MCF 10A (cell line): Measurements from ENCODE around the gene TNS3. TPM values are rescaled to one million over a fixed set of nuclear protein-coding genes. Genes with fewer than 3 reads are reported as not detected.

Experiments used
- BruUV-seq: library from RNA; stranded (reverse); fragments of 400-500 nt; replicated peaks from 2 replicates; lab custom pipeline; 2021; lab: Mats Ljungman, UMichigan
- CTCF ChIA-PET: fragments of 300-600 bp; sonication (Branson Sonifier 250); formaldehyde crosslinking; extraction: SDS; loops from one replicate; lab custom pipeline; 2021; ENCODE audit warnings: antibody characterized with exemption, inconsistent platforms; lab: Yijun Ruan, JAX
- POLR2A ChIA-PET: fragments of 300-600, 350-650 bp; sonication (Branson Sonifier 250); formaldehyde crosslinking; extraction: SDS; loops from one replicate; lab custom pipeline; 2020; ENCODE audit warnings: antibody characterized with exemption, inconsistent platforms; lab: Yijun Ruan, JAX
- DNase-seq: peaks from one replicate; pipeline ENCODE4 v3.0.0-alpha.2; 2018; ENCODE audit not compliant: unreplicated experiment
- H3K27ac Mint-ChIP-seq: one replicate; pipeline ENCODE4 v1.8.0; 2022; ENCODE audit warnings: mild to moderate bottlenecking, low read depth, mixed read lengths; ENCODE audit not compliant: unreplicated experiment
- H3K27me3 Mint-ChIP-seq: one replicate; pipeline ENCODE4 v1.8.0; 2022; ENCODE audit warnings: mixed read lengths; ENCODE audit not compliant: insufficient read depth, unreplicated experiment
- H3K36me3 Mint-ChIP-seq: one replicate; pipeline ENCODE4 v1.8.0; 2022; ENCODE audit warnings: mild to moderate bottlenecking, moderate library complexity, mixed read lengths; ENCODE audit not compliant: insufficient read depth, unreplicated experiment
- H3K4me1 Mint-ChIP-seq: one replicate; pipeline ENCODE4 v1.8.0; 2022; ENCODE audit warnings: mixed read lengths; ENCODE audit not compliant: insufficient read depth, unreplicated experiment
- H3K4me3 Mint-ChIP-seq: one replicate; pipeline ENCODE4 v1.8.0; 2022; ENCODE audit warnings: mild to moderate bottlenecking, moderate library complexity, mixed read lengths; ENCODE audit not compliant: unreplicated experiment
- H3K9me3 Mint-ChIP-seq: one replicate; pipeline ENCODE4 v1.8.0; 2022; ENCODE audit warnings: mixed read lengths; ENCODE audit not compliant: unreplicated experiment
- intact Hi-C: fragments of 100-400 bp; cut with micrococcal nuclease; formaldehyde crosslinking; loops from 2 replicates; pipeline ENCODE4 v1.14.1; 2022
- total RNA-seq: library from RNA; stranded (reverse); gene quantifications from 2 replicates; pipeline ENCODE4 v1.2.3, GENCODE V29; 2022
- TF ChIP-seq, protein P1 (sequence below): fragments of 200-600 bp; IDR thresholded peaks from one replicate; pipeline ENCODE4 v1.8.0; 2022; ENCODE audit warnings: antibody characterized with exemption, mild to moderate bottlenecking; ENCODE audit not compliant: unreplicated experiment

The TNS3 gene
- total RNA-seq, 1 experiment from 2014 or later: 30.1 TPM

DNA sequence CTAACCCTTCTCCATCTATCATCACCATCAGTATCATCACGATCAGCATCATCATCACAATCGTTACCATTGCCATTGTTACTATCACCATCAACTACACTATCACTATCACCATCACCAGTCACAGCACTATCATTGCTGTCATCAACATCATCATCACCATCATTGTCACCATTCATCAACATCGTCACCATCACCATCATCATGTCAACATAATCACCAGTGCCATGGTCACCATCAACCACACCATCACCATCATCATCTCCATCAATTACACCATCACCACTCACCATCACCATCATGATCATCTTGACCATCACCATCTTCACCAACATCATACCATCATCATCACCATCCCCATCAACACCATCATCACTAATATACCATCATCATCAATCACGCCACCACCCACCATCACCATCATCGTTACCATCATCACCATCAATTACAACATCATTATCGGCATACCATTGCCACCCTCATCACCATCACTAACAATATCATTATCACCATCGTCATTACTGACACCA, 66.5 kb downstream of the TNS3 start:
- no peak overlapping the region for H3K27ac Mint-ChIP-seq
- POLR2A ChIA-PET: interaction anchor here (0.5 kb wide), 1 partner anchor 129 kb away, joined by 3 read pairs; no protein-coding TSS in a partner anchor
- no peaks in the 10 kb centered on the region for H3K27me3 Mint-ChIP-seq
- no peaks in the 10 kb centered on the region for H3K9me3 Mint-ChIP-seq
- no peaks in the 10 kb centered on the region for H3K4me1 Mint-ChIP-seq
- CTCF ChIA-PET: no interaction called here
- DNase-seq: no peak
- BruUV-seq: no TSS peak
- H3K4me3 Mint-ChIP-seq: no peak overlapping the region
- intact Hi-C loops: no loop called here
- H3K36me3 Mint-ChIP-seq: peaks cover 29% of the 10 kb centered on the region
- TF ChIP-seq, protein P1, sequence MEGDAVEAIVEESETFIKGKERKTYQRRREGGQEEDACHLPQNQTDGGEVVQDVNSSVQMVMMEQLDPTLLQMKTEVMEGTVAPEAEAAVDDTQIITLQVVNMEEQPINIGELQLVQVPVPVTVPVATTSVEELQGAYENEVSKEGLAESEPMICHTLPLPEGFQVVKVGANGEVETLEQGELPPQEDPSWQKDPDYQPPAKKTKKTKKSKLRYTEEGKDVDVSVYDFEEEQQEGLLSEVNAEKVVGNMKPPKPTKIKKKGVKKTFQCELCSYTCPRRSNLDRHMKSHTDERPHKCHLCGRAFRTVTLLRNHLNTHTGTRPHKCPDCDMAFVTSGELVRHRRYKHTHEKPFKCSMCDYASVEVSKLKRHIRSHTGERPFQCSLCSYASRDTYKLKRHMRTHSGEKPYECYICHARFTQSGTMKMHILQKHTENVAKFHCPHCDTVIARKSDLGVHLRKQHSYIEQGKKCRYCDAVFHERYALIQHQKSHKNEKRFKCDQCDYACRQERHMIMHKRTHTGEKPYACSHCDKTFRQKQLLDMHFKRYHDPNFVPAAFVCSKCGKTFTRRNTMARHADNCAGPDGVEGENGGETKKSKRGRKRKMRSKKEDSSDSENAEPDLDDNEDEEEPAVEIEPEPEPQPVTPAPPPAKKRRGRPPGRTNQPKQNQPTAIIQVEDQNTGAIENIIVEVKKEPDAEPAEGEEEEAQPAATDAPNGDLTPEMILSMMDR: no peak

DNA sequence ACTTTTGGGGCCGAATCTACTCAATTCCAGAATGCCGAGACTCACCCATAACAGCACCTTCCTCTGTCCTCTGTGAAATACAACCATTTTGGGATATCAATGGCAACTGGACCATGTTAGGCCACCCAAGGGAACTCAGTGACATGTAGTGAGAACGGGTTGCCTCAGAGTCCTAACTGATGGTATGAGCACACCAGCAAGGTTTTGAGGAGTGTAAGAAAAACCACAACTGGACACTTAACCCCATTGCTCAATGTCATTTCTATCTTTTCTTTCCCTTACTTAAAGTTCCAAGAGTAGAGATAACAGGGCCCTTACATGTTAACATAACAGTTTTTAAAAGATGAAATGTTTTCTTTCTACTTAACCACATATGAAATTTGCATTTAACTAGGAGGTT, 67.1 kb downstream of the TNS3 start:
- no peaks in the 10 kb centered on the region for H3K9me3 Mint-ChIP-seq
- peaks cover 33% of the 10 kb centered on the region for H3K36me3 Mint-ChIP-seq
- POLR2A ChIA-PET: no interaction called here
- no peak for DNase-seq
- H3K4me1 Mint-ChIP-seq: no peaks in the 10 kb centered on the region
- TF ChIP-seq, protein P1: no peak
- intact Hi-C loops: no loop called here
- H3K27me3 Mint-ChIP-seq: no peaks in the 10 kb centered on the region
- CTCF ChIA-PET: interaction anchor here (0.6 kb wide), 1 partner anchor 53 kb away, joined by 3 read pairs; no protein-coding TSS in a partner anchor
- no peak overlapping the region for H3K4me3 Mint-ChIP-seq
- H3K27ac Mint-ChIP-seq: no peak overlapping the region
- no TSS peak for BruUV-seq

DNA sequence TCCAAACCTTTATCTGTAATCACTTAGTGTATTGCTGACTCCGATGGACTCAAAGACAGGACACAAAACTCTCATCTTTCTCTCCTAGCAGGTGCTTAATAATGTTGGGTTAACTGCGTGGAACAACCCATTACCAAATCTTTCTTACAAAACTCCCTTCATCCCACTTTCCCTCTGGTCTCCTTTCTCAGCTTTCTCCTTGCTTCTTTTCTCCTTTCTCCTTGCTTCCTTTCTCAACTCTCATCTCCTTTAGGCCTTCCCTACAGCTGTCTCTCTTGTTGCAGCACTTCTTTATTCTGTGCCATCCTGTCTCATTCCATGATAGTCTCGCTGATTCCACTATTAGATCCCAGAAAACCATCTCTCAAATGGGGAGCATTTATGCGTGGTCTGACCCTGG, 67.5 kb downstream of the TNS3 start:
- H3K4me1 Mint-ChIP-seq: no peaks in the 10 kb centered on the region
- no peak overlapping the region for H3K27ac Mint-ChIP-seq
- H3K36me3 Mint-ChIP-seq: peaks cover 34% of the 10 kb centered on the region
- ChIA-PET POLR2A (no interaction called here), CTCF (interaction anchor here (0.6 kb wide), 1 partner anchor 54 kb away, joined by 3 read pairs; no protein-coding TSS in a partner anchor)
- H3K4me3 Mint-ChIP-seq: no peak overlapping the region
- H3K27me3 Mint-ChIP-seq: no peaks in the 10 kb centered on the region
- no peak for DNase-seq
- TF ChIP-seq, protein P1: no peak
- intact Hi-C loops: no loop called here
- H3K9me3 Mint-ChIP-seq: no peaks in the 10 kb centered on the region
- BruUV-seq: no TSS peak

DNA sequence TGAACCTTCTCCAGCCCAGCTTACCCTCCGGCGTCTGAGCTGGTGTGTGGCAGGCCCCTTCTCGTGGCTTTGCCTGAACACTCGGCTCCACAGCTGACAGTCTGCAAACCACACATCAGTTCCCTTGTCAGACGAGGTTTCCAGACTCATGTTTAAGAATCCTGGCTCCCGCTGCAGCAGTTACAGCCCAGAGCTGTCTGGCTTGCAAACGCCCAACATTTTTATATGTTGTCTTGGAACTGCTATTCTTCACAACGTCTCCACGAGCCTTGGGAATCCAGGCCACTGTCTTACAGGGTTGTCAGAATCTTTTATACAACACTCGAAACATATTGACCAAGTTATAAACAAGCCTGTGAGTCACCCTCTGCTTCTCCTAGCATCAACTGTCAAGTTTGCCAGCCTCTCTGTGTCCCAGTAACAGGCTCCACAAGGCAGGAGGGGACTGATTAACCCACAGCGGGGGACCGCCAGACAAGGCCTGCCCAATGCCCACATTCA, 68.1 kb downstream of the TNS3 start:
- Mint-ChIP-seq H3K9me3 (no peaks in the 10 kb centered on the region), H3K36me3 (peaks cover 34% of the 10 kb centered on the region), H3K27ac (no peak overlapping the region), H3K4me1 (no peaks in the 10 kb centered on the region), H3K27me3 (no peaks in the 10 kb centered on the region), H3K4me3 (no peak overlapping the region)
- no TSS peak for BruUV-seq
- ChIA-PET POLR2A (no interaction called here), CTCF (no interaction called here)
- no peak for DNase-seq
- TF ChIP-seq, protein P1: no peak
- intact Hi-C loops: no loop called here
